Endothelial cell (in vitro differentiated cells): ENCODE measurements around the gene DNAH11. TPM values are rescaled to one million over a fixed set of nuclear protein-coding genes. Genes with fewer than 3 reads are reported as not detected.
"Not testable (repeated sequence)": the region's sequence is repeated elsewhere in the genome, so short reads cannot be mapped to it uniquely, and the experiment has no call there.

Experiments
- DNase-seq: peaks from one replicate; pipeline ENCODE4 v3.0.0; 2021; ENCODE audit warnings: low spot score
- H3K27ac Mint-ChIP-seq: one replicate; pipeline ENCODE4 v1.8.0; 2021; ENCODE audit warnings: mixed read lengths, inconsistent platforms; ENCODE audit not compliant: unreplicated experiment
- H3K27me3 Mint-ChIP-seq: one replicate; pipeline ENCODE4 v1.8.0; 2021; ENCODE audit warnings: mild to moderate bottlenecking, moderate library complexity, mixed read lengths, inconsistent platforms; ENCODE audit not compliant: unreplicated experiment
- H3K36me3 Mint-ChIP-seq: one replicate; pipeline ENCODE4 v1.8.0; 2021; ENCODE audit warnings: mild to moderate bottlenecking, low read depth, mixed read lengths, inconsistent platforms; ENCODE audit not compliant: unreplicated experiment
- H3K4me1 Mint-ChIP-seq: one replicate; pipeline ENCODE4 v1.8.0; 2021; ENCODE audit warnings: mild to moderate bottlenecking, mixed read lengths, inconsistent platforms; ENCODE audit not compliant: unreplicated experiment
- H3K4me3 Mint-ChIP-seq: one replicate; pipeline ENCODE4 v1.8.0; 2021; ENCODE audit warnings: mild to moderate bottlenecking, mixed read lengths, inconsistent platforms; ENCODE audit not compliant: unreplicated experiment
- H3K9me3 Mint-ChIP-seq: one replicate; pipeline ENCODE4 v1.8.0; 2021; ENCODE audit warnings: mixed read lengths, inconsistent platforms; ENCODE audit not compliant: unreplicated experiment
- total RNA-seq: library from RNA; stranded (reverse); fragmentation: NEBNext Ultra II Directional; extraction: Animal tissue kit (Norgen Biotek cat#: 25700); gene quantifications from one replicate; pipeline ENCODE4 v1.2.1, GENCODE V29; 2021; ENCODE audit not compliant: unreplicated experiment
- TF ChIP-seq, protein P1 (sequence below): fragments of 200-600 bp; sonication (generic); IDR thresholded peaks from one replicate; pipeline ENCODE4 v1.5.0; 2021; ENCODE audit warnings: antibody characterized with exemption; ENCODE audit not compliant: unreplicated experiment

Gene DNAH11
- total RNA-seq, 1 donor from 2014 or later = 0.18 TPM

DNA sequence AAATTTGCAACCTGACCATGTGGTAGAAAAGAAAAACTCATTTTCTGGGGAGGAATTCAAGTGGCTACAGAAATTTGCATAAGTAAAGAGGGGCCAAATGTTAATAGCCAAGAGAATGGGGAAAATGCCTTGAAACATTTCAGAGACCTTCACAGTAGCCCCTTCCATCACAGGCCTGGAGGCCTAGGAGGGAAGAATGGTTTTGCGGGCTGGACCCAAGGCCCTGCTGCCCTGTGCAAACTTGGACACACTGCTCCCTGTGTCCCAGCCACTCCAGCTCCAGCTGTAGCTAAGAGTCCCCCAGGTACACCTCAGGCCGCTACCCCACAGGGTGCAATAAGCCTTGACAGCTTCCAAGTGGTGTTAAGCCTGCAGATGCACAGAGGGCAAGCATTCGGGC lies 16.4 kb upstream of the DNAH11 start:
- Mint-ChIP-seq H3K4me1 (no peaks in the 10 kb centered on the region), H3K27ac (no peak overlapping the region), H3K27me3 (no peaks in the 10 kb centered on the region), H3K36me3 (no peaks in the 10 kb centered on the region), H3K9me3 (no peaks in the 10 kb centered on the region), H3K4me3 (no peak overlapping the region)
- TF ChIP-seq, protein P1, sequence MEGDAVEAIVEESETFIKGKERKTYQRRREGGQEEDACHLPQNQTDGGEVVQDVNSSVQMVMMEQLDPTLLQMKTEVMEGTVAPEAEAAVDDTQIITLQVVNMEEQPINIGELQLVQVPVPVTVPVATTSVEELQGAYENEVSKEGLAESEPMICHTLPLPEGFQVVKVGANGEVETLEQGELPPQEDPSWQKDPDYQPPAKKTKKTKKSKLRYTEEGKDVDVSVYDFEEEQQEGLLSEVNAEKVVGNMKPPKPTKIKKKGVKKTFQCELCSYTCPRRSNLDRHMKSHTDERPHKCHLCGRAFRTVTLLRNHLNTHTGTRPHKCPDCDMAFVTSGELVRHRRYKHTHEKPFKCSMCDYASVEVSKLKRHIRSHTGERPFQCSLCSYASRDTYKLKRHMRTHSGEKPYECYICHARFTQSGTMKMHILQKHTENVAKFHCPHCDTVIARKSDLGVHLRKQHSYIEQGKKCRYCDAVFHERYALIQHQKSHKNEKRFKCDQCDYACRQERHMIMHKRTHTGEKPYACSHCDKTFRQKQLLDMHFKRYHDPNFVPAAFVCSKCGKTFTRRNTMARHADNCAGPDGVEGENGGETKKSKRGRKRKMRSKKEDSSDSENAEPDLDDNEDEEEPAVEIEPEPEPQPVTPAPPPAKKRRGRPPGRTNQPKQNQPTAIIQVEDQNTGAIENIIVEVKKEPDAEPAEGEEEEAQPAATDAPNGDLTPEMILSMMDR = peak; percentile 5
- no peak for DNase-seq

DNA sequence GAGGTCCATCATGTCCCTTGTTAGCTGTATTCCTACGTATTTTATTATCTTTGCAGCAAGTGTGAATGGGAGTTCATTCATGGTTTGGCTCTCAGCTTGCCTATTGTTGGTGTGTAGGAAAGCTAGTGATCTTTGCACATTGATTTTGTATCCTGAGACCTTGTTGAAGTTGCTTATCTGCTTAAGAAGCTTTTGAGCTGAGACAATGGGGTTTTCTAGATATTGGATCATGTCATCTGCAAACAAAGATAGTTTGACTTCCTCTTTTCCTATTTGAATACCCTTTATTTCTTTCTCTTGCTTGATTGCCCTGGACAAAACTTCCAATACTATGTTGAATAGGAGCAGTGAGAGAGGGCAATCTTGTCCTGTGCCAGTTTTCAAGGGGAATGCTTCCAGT lies 10.4 kb upstream of the DNAH11 start:
- H3K4me3 Mint-ChIP-seq, H3K27me3 Mint-ChIP-seq, H3K27ac Mint-ChIP-seq, H3K9me3 Mint-ChIP-seq, H3K4me1 Mint-ChIP-seq, H3K36me3 Mint-ChIP-seq, DNase-seq: not testable (repeated sequence)

DNA sequence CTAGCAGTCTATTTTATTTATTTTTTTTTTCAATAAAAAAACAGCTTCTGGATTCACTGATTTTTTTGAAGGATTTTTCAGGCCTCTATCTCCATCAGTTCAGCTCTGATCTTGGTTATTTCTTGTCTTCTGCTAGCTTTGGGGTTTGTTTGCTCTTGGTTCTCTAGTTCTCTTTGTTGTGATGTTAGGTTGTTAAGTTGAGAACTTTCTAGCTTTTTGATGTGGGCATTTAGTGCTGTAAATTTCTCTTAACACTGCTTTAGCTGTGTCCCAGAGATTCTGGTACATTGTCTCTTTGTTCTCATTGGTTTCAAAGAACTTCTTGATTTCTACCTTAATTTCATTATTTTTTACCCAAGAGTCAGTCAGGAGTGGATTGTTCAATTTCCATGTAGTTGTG lies 9.2 kb upstream of the DNAH11 start:
- DNase-seq, H3K27me3 Mint-ChIP-seq: not testable (repeated sequence)

DNA sequence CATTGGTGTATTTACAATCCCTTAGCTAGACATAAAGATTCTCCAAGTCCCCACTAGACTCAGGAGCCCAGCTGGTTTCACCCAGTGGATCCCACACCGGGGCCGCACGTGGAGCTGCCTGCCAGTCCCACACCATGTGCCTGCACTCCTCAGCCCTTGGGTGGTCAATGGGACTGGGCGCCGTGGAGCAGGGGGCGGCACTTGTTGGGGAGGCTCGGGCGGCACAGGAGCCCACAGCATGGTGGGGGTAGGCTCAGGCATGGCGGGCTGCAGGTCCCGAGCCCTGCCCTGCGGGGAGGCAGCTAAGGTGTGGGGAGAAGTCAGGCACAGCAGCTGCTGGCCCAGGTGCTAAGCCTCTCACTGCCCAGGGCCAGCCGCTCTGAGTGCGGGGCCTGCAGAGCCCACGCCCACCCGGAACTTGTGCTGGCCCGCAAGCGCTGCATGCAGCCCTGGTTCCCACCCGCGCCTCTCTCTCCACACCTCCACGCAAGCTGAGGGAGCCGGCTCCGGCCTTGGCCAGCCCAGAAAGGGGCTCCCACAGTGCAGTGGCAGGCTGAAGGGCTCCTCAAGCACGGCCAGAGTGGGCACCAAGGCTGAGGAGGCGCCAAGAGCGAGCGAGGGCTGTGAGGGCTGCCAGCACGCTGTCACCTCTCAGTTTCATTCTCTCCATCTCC lies 6.3 kb upstream of the DNAH11 start:
- H3K4me3 Mint-ChIP-seq, H3K36me3 Mint-ChIP-seq, DNase-seq, H3K27ac Mint-ChIP-seq, H3K9me3 Mint-ChIP-seq, H3K4me1 Mint-ChIP-seq, H3K27me3 Mint-ChIP-seq: not testable (repeated sequence)

More for the DNA sequence above, 9.2 kb upstream of the DNAH11 start:
- H3K9me3 Mint-ChIP-seq, H3K27ac Mint-ChIP-seq, H3K4me3 Mint-ChIP-seq, H3K36me3 Mint-ChIP-seq, H3K4me1 Mint-ChIP-seq: not testable (repeated sequence)

DNA sequence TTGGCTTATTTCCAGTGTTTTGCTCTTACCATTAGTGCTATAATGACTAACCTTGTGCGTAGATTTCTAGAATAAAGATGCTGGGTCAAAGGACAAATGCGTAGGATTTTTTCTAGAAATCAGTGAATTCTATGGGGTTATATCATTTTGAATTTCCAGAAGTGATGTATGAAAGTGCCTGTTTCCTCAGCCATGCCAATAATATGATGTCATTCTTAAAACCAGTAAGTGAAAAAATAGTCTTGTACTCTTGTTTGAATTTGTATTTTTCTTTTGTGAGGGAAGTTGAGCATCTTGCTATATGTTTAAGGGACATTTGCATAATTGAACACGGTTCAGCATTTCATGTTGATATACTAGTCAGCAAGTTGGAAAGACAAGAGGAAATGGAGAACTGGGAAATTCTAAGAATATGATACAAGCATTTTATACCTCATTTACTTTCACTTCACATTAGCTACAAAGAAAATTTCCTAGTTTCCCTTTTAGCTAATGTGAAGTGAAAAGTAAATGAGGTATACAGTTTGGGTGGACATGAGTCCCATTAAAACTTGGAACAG lies 3.8 kb upstream of the DNAH11 start:
- Mint-ChIP-seq H3K36me3 (no peaks in the 10 kb centered on the region), H3K4me3 (no peak overlapping the region), H3K9me3 (no peaks in the 10 kb centered on the region), H3K27ac (no peak overlapping the region), H3K27me3 (peaks cover 1% of the 10 kb centered on the region), H3K4me1 (no peaks in the 10 kb centered on the region)
- TF ChIP-seq, protein P1 = no peak
- no peak for DNase-seq

DNA sequence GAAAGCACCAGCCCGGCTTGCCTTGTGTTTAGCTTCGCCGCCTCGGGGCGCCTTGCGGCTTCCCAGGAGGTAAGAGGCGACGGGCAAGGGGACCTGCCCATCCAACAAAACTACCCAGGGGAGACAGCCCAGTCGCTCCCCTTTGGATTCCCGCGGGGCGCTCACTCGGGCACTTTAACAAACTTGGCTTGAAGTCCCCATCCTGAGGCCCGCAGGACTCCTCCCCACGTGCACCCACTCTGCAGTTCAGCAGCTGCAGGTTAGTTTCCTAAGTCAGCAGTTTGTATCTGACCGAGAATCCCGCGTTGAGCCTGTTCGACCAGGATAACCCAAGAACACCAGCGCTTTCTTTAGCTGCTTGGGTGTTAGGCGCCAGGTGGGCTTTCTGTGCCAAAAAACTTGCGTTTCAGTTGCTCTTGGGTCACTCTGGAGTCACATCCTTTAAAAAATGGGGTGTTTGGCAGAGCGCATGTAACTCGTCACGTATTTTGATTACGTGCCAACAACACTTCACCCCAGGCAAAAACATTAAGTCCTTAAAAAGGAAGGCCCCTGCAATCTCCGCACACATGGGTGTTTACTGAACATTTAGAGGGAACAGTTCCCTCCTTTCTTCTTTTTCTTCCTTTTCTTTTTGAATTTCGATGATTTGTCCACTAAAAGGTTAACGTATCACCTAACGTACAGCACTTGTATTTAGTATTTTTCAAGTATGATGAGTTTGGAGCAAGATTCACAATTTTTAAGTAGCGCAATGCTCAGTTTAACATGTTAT lies 876 bp downstream of the DNAH11 start:
- no peaks in the 10 kb centered on the region for H3K4me1 Mint-ChIP-seq
- no peak overlapping the region for H3K27ac Mint-ChIP-seq
- peak; percentile 22 for DNase-seq
- TF ChIP-seq, protein P1 = no peak
- H3K36me3 Mint-ChIP-seq = no peaks in the 10 kb centered on the region
- H3K9me3 Mint-ChIP-seq = no peaks in the 10 kb centered on the region
- peak overlapping the region; percentile 88 for H3K4me3 Mint-ChIP-seq
- H3K27me3 Mint-ChIP-seq = peaks cover 1% of the 10 kb centered on the region
